Head of caudate nucleus (tissue), 42 donors: ENCODE measurements around the gene S100A10.

ENCODE experiments used
- DNase-seq, 42 donors: peaks; one replicate each; pipeline versions ENCODE4 v3.0.0 to v3.0.0-alpha.2; 2020 to 2021; ENCODE audit warnings: mixed read lengths in 7 of 42
- intact Hi-C: fragments of 100-400 bp; cut with DNase I; formaldehyde crosslinking; loops from one replicate; pipeline ENCODE4 v1.15.0; 2022

Gene S100A10

DNA sequence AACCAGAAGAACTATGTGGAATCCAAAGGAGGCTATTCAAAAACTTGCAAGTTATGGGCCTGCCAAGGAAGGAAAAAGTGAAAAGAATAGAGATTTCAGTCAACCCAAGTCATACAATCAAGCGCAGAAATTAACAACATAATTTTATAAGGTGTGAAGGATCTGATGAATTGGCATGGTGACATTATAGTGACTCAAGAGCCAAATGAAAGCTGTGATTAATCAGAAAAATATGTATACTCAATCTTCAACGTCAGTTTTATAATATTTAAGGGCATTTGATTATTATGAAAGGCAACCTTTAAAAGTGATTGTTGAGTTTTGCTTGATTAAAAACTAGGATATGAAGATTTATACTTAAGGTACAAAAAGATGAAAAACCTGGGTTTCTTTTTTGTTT, 46.5 kb downstream of the S100A10 start:
- no peak for DNase-seq
- intact Hi-C loops = no loop called here

DNA sequence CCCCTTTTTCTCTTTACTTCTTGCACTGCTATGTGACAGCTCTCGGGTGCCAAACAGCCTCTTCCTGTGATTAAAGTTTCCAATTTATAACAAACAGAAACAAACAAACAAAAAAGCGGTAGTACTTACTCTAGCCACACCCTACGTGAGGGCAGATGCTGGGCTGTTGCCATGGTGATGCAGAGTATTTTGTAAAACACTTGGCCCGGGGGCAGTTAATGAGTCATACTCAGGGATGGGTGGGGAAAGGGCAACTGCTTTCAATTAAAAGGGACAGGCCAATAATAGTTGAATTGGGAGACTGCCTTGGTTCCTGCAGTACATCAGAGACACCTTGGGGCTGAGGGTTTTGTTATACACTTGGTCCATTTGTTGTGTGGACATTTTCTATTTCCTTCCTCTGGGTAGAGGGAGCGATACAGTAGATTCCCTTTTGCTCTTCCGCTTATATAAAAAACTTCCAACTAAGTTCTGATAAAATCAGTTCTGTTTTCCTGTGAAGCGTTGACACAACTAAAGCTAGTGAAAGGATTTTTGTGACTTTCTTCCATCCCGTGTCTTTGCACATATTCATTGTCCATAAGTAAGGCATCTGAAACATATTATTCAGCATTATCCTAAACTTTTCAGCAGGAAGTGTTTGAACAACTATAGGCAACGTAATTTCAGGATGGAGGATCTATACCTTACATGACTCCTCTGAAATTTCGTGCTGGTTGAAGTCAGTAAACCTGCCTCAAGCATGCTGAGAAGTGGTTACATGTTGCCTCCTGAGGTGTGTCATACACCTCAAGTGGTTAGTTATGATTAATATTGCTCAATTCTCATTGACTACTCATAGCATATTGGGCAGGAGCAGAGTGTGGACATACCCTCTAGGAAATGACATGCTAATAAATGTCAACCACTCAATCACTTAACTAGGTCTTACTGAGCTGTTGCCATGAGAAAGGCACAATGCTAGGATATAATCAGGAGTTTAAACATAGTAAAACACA, 47.6 kb downstream of the S100A10 start:
- intact Hi-C loops = no loop called here
- DNase-seq = peak in 15 of 42 donors; percentile 8 to 75 (median 33)

GRCh38 chr1:151944857-151945575, 48.6 kb downstream of the S100A10 start:
- DNase-seq = no peak
- intact Hi-C loops = no loop called here

- DNase-seq = no peak
Measured at GRCh38 chr1:151944126-151944856, 49.4 kb downstream of the S100A10 start.

DNA sequence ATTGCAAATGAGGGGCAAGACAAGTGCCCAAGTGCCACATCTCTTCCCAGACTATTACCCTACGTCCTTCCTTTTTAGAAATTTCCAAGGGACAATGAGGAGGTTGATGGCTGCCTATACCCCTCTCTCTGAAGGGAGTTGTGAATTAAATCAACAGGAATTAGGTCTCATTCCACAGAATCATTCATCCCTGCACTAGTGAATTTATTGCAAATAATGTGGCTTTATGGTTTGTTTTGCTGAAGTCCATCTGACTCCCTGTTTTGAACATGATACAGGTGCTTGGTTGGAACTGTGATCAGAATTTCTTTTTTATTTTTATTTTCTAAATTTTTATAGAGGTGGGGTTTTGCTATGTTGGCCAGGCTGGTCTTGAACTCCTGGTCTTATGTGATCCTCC, 50.1 kb downstream of the S100A10 start:
- intact Hi-C loops = no loop called here
- no peak for DNase-seq

More at GRCh38 chr1:151944126-151944856, 49.4 kb downstream of the S100A10 start:
- intact Hi-C loops = no loop called here

GRCh38 chr1:151942882-151943281, 50.8 kb downstream of the S100A10 start:
- intact Hi-C loops = no loop called here
- DNase-seq = no peak

DNA sequence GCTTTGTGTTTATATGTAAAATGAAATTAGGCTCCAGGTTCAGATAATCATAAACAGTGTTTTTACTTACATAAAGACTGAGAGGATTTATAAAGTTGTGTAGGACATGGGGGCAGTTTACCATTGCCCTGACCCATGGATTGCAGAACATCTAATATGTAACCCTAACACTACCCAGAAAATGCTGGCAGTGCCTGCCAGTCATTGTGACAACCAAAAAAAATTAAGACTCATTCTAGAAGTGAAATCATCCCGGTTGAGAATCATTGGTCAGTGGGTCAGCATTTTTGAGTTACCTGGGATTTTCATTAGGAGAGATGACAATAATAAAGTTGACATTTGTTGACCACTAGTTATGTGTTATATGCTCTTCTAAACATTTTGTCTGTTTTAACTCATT, 53.1 kb downstream of the S100A10 start:
- intact Hi-C loops = no loop called here
- no peak for DNase-seq

DNA sequence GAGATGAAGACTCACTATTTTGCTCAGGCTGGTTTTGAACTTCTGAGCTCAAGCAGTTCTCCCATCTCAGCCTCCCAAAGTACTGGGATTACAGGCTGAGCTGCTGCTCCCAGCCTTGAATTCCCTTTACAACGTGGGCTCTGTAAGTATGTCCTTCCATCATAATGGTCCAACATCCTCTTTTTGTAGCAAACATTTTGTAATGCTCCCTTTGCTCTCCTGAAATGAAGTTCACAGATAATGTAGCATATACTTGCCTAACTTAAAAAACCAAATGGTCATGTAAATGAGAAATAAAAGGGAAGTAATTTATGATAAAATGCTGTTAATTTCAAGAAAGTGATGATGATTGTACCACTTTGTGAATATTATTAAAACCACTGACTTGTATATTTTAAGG, 53.9 kb downstream of the S100A10 start:
- intact Hi-C loops = loop anchor here (10.0 kb wide), 1 partner anchor 55 kb away; the partner anchor contains the start of gene S100A10
- DNase-seq = no peak

GRCh38 chr1:151939141-151939540, 54.5 kb downstream of the S100A10 start:
- intact Hi-C loops = loop anchor here (10.0 kb wide), 1 partner anchor 56 kb away; the partner anchor contains the start of gene S100A10

GRCh38 chr1:151936653-151937052, 57.0 kb downstream of the S100A10 start:
- intact Hi-C loops = loop anchor here (10.0 kb wide), 1 partner anchor 58 kb away; the partner anchor contains the start of gene S100A10
- DNase-seq = no peak

More at GRCh38 chr1:151939141-151939540, 54.5 kb downstream of the S100A10 start:
- DNase-seq = no peak

DNA sequence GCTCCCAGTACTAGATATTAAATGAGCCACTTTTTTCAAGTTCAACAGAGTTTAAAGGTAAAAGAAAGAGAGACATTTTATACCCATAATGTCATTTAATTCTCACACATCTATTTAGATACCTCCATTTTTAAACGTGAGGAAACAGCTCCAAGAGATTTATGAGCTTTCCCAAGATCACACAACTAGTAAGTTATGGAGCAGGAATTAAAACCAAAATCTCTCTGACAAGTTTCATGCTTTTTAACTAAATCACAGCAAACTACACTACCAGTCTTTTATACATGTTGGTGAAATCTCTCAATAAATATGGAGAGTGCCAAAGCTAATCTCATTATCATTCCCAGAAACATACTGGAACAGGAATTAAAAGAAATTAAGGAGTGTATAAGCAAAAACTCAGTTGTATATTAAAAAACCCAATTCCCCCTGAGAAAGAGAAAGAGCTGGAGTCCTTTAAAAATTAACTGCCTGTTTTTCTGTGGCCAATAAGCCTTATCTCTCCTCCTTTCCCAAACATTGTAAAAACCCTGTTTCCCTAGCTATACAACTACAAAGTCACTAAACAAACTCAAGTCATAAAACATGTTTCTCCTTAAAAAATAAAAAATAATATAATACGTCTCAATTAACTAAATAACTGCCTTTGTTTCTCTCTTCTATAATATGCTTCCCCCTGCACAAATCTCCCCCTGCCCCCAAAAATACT, 57.6 kb downstream of the S100A10 start:
- intact Hi-C loops = loop anchor here (10.0 kb wide), 1 partner anchor 59 kb away; the partner anchor contains the start of gene S100A10
- no peak for DNase-seq

DNA sequence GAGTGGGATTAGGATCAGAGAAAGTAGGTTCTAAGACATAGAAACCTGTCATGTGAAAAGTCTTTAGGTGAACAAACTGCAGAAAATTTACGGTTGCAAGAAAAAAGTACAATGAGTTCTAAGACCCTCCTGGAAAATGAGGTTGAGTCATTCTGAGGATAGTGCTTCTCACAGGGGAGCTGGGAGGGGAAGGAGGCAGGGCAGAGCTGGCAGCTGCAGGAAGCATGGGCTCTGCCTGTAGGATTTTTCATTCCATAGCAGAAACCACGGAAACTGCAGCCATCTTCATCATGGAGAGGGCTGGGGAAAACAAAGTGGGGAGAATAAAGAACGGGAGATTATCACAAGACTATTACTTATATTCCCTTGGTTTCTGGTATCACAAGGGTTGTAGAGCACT, 58.5 kb downstream of the S100A10 start:
- intact Hi-C loops = loop anchor here (10.0 kb wide), 1 partner anchor 60 kb away; the partner anchor contains the start of gene S100A10
- no peak for DNase-seq

GRCh38 chr1:151934048-151934493, 59.6 kb downstream of the S100A10 start:
- intact Hi-C loops = loop anchor here (10.0 kb wide), 1 partner anchor 61 kb away; the partner anchor contains the start of gene S100A10

More at GRCh38 chr1:151934048-151934493, 59.6 kb downstream of the S100A10 start:
- DNase-seq = peak in 29 of 42 donors; percentile 10 to 76 (median 48)
